Fibroblast of lung (primary cell): ENCODE measurements around the gene ZNF792. TPM values are rescaled to one million over a fixed set of nuclear protein-coding genes. Genes with fewer than 3 reads are reported as not detected.
"Not testable (repeated sequence)": the region's sequence is repeated elsewhere in the genome, so short reads cannot be mapped to it uniquely, and the experiment has no call there.

Experiments
- DNase-seq, 2 donors: peaks; one replicate each; pipeline versions ENCODE4 v3.0.0 to v3.0.0-alpha.2; 2010; ENCODE audit warnings: low read depth in 2 of 2
- H2AFZ ChIP-seq: 2 replicates; pipeline ENCODE4 v1.5.1; 2012; ENCODE audit warnings: low read length, control low read depth, inconsistent platforms
- H3K27ac ChIP-seq: 2 replicates; pipeline ENCODE4 v1.5.1; 2011; ENCODE audit warnings: low read length, control low read depth; ENCODE audit not compliant: insufficient read depth
- H3K27me3 ChIP-seq: 2 replicates; pipeline ENCODE4 v1.5.1; 2011; ENCODE audit warnings: mild to moderate bottlenecking, low read length; ENCODE audit not compliant: control insufficient read depth, insufficient read depth
- H3K36me3 ChIP-seq: 2 replicates; pipeline ENCODE4 v1.5.1; 2011; ENCODE audit warnings: low read length; ENCODE audit not compliant: control insufficient read depth, insufficient read depth
- H3K4me1 ChIP-seq: 2 replicates; pipeline ENCODE4 v1.5.1; 2011; ENCODE audit warnings: low read length; ENCODE audit not compliant: control insufficient read depth, insufficient read depth; ENCODE audit errors: extremely low read depth
- H3K4me2 ChIP-seq: 2 replicates; pipeline ENCODE4 v1.5.1; 2011; ENCODE audit warnings: low read length, control low read depth; ENCODE audit not compliant: insufficient read depth; ENCODE audit errors: extremely low read depth
- H3K4me3 ChIP-seq, 4 experiments: fragments of 200-600 bp in 1 of 4; sonication (generic) in 1 of 4; replicated peaks in 1 of 4; 2 replicates each; pipeline ENCODE4 v1.5.1; 2011 to 2016; ENCODE audit warnings: low read length in 4 of 4, low read depth in 3 of 4, mild to moderate bottlenecking in 3 of 4, control low read depth in 2 of 4, inconsistent platforms in 1 of 4, mixed read lengths in 1 of 4; ENCODE audit not compliant: insufficient read depth in 1 of 4; ENCODE audit errors: control extremely low read depth in 1 of 4
- H3K79me2 ChIP-seq: 2 replicates; pipeline ENCODE4 v1.5.1; 2012; ENCODE audit warnings: mild to moderate bottlenecking, low read length, inconsistent platforms; ENCODE audit not compliant: control insufficient read depth, insufficient read depth
- H3K9ac ChIP-seq: 2 replicates; pipeline ENCODE4 v1.5.1; 2011; ENCODE audit warnings: mild to moderate bottlenecking, low read length, control low read depth; ENCODE audit not compliant: insufficient read depth
- H3K9me3 ChIP-seq: 2 replicates; pipeline ENCODE4 v1.5.1; 2012; ENCODE audit warnings: low read depth, low read length; ENCODE audit not compliant: control insufficient read depth, insufficient read depth
- H4K20me1 ChIP-seq: 2 replicates; pipeline ENCODE4 v1.5.1; 2011; ENCODE audit warnings: low read length; ENCODE audit not compliant: control insufficient read depth, insufficient read depth; ENCODE audit errors: extremely low read depth
- EZH2 ChIP-seq: IDR thresholded peaks from 2 replicates; pipeline ENCODE4 v1.5.1; 2012; ENCODE audit warnings: low read length, control low read depth, mild to moderate bottlenecking; ENCODE audit errors: missing control alignments
- polyA plus RNA-seq, 2 donors: library from polyadenylated mRNA; depleted of rRNA in 1 of 2; stranded (reverse) in 1 of 2; unstranded in 1 of 2; fragments of >200 nt; gene quantifications; 2 replicates each; pipeline ENCODE4 v1.2.1, GENCODE V29; 2011 to 2012; ENCODE audit warnings: missing spikeins in 1 of 2
- total RNA-seq: library from RNA; depleted of rRNA; stranded (reverse); fragments of >200 nt; gene quantifications from 2 replicates; pipeline ENCODE4 v1.2.1, GENCODE V29; 2014
- TF ChIP-seq, protein P1 (sequence below), 2 donors: IDR thresholded peaks in 1 of 2; conservative IDR thresholded peaks in 1 of 2; 1 replicate in 1 of 2; 2 replicates in 1 of 2; pipeline ENCODE4 v1.5.1; 2011 to 2012; ENCODE audit warnings: low read length in 2 of 2, control low read depth in 1 of 2, inconsistent platforms in 1 of 2, low read depth in 1 of 2, mild to moderate bottlenecking in 1 of 2

The ZNF792 gene
- total and polyA plus RNA-seq, 2 donors (not counting 1 experiment from before 2014, with no cell fraction given), result 1.7 to 5.0 TPM

DNA sequence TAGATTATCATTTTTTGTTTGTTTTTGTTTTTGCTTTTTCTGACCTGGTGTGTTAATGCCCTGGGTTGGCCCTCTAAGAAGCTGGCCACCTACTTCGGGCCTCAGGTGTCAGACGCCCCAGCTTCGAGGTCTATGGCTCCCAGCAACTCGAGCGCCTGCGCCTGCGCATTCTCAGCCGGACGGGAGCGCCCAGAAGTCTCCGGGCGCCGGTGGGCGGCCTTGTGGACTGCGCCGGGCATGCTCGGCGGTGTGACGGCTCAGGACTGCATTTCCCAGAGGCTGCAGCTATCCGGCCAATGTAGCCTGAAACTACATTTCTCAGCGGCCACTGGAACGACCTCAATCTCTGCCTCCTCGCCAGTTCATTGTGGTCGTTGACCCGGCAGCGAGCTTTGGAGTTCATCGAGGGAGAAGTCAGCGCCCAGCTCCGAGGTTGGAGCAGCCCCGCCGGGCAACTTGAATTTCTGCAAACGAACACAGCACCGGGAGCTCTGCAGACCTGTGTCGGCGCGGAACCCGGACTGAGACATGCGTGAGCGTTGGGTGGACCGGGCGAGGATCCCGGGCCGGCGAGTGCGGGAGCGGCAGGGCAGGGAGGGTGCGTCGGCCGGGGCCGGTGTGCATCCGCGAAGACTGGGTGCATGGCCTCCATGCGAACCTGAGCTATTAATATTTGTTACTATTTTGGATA lies 37.2 kb downstream of the ZNF792 start, which contains the start of gene ZNF30:
Gene ZNF30 (plus strand): TSS at position 219 of the 691 bp plus-strand sequence. CDS start 3,045 bp downstream, outside the sequence.
- peak within 1 kb of the TSS; percentile 4 for H3K27ac ChIP-seq
- H3K9me3 ChIP-seq, result no peaks in the 10 kb centered on the region
- H3K9ac ChIP-seq, result peak within 1 kb of the TSS; percentile 29
- peak within 1 kb of the TSS; percentile 53 to 88 (median 81) for H3K4me3 ChIP-seq
- no peak for TF ChIP-seq EZH2
- TF ChIP-seq, protein P1, sequence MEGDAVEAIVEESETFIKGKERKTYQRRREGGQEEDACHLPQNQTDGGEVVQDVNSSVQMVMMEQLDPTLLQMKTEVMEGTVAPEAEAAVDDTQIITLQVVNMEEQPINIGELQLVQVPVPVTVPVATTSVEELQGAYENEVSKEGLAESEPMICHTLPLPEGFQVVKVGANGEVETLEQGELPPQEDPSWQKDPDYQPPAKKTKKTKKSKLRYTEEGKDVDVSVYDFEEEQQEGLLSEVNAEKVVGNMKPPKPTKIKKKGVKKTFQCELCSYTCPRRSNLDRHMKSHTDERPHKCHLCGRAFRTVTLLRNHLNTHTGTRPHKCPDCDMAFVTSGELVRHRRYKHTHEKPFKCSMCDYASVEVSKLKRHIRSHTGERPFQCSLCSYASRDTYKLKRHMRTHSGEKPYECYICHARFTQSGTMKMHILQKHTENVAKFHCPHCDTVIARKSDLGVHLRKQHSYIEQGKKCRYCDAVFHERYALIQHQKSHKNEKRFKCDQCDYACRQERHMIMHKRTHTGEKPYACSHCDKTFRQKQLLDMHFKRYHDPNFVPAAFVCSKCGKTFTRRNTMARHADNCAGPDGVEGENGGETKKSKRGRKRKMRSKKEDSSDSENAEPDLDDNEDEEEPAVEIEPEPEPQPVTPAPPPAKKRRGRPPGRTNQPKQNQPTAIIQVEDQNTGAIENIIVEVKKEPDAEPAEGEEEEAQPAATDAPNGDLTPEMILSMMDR (conservative IDR thresholded peaks at IDR 0.05 in 1 of 2, IDR thresholded peaks at IDR 0.05 in 1 of 2; ENCODE audit: low read depth in 1 of 2, low read length in 2 of 2), result no peak
- peak within 1 kb of the TSS; percentile 64 for H3K4me2 ChIP-seq
- H3K79me2 ChIP-seq, result no peaks in the 10 kb centered on the region
- H3K27me3 ChIP-seq, result no peaks in the 10 kb centered on the region
- H4K20me1 ChIP-seq, result no peaks in the 10 kb centered on the region
- no peaks in the 10 kb centered on the region for H3K36me3 ChIP-seq
- peak within 1 kb of the TSS; percentile 90 for H2AFZ ChIP-seq
- no peaks in the 10 kb centered on the region for H3K4me1 ChIP-seq
- DNase-seq, result peak; percentile 90 to 92

DNA sequence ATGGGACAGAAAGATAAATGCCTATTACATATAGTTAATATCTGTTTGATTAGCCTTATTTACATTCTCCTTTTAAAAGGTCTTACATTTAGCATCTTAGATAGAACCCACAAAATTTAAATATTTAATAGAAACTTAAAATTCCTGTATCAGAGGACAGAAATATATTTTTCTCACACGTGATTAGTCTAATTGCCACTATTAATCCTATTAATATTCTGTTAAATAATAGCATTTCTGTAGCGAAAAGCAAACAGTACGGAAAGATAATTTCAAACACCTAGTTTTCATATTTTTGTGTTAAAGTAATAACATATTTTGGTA lies 37.7 kb downstream of the ZNF792 start:
- H3K27ac ChIP-seq, result no peak overlapping the region
- H3K9ac ChIP-seq, result no peak overlapping the region
- no peaks in the 10 kb centered on the region for H4K20me1 ChIP-seq

DNA sequence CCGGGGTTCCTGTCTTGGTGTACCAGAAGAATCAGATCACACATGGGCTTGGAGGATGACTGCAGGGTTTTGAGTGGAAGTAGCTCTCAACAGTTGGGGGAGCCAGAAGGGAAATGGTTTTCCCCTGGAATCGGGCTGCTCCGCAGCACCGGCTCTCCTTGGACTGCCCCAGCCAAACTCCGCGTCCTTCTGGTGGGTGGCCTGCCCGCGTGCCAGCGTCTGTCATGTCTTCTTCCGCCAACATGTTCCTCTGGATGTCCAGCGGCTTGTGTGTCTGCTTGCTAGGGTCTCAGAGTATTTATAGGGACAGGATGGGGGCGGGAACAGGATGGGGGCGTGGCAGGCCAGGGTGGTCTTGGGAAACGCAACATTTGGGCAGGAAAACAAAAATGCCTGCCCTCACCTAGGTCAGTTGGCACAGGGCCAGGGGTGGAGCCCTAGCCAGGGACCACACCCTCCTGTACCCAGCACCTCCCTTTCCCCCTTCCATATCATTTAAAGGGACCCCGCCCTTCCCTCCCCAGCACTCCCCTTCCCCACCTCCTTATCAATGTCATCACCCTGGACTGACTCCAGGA lies 38.7 kb downstream of the ZNF792 start:
- Histone ChIP-seq H3K36me3 (no peaks in the 10 kb centered on the region), H3K4me3 (no peak overlapping the region), H3K4me1 (no peaks in the 10 kb centered on the region), H3K9ac (no peak overlapping the region), H3K27ac (no peak overlapping the region), H3K27me3 (no peaks in the 10 kb centered on the region), H3K9me3 (no peaks in the 10 kb centered on the region), H3K4me2 (no peak overlapping the region), H4K20me1 (no peaks in the 10 kb centered on the region), H3K79me2 (no peaks in the 10 kb centered on the region), H2AFZ (no peak overlapping the region)
- TF ChIP-seq EZH2, result no peak
- TF ChIP-seq, protein P1 (conservative IDR thresholded peaks at IDR 0.05 in 1 of 2, IDR thresholded peaks at IDR 0.05 in 1 of 2; ENCODE audit: low read depth in 1 of 2, low read length in 2 of 2), result no peak
- no peak for DNase-seq

More for the DNA sequence above, 37.7 kb downstream of the ZNF792 start:
- DNase-seq, result no peak
- Histone ChIP-seq H3K79me2 (no peaks in the 10 kb centered on the region), H3K4me2 (peak overlapping the region; percentile 35), H3K9me3 (no peaks in the 10 kb centered on the region), H3K4me3 (peak overlapping the region in 3 of 4 experiments; percentile 53 to 88 (median 78)), H2AFZ (peak overlapping the region; percentile 54), H3K36me3 (no peaks in the 10 kb centered on the region), H3K27me3 (no peaks in the 10 kb centered on the region), H3K4me1 (no peaks in the 10 kb centered on the region)
- no peak for TF ChIP-seq EZH2
- TF ChIP-seq, protein P1 (conservative IDR thresholded peaks at IDR 0.05 in 1 of 2, IDR thresholded peaks at IDR 0.05 in 1 of 2; ENCODE audit: low read depth in 1 of 2, low read length in 2 of 2), result no peak

DNA sequence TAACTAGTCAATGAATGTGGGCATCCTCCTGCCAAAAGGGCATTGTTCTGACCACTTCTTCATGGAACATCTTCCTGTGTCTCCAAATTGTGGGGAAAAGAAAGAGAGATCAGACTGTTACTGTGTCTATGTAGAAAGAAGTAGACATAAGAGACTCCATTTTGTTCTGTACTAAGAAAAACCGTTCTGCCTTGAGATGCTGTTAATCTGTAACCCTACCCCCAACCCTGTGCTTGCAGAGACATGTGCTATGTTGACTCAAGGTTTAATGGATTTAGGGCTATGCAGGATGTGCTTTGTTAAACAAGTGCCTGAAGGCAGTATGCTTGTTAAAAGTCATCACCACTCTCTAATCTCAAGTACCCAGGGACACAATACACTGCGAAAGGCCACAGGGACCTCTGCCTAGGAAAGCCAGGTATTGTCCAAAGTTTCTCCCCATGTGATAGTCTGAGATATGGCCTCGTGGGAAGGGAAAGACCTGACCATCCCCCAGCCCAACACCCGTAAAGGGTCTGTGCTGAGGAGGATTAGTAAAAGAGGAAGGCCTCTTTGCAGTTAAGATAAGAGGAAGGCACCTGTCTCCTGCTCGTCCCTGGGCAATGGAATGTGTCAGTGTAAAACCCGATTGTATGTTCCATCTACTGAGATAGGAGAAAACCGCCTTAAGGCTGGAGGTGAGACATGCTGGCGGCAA lies 43.8 kb downstream of the ZNF792 start:
- H3K79me2 ChIP-seq, H3K4me1 ChIP-seq, H4K20me1 ChIP-seq, H2AFZ ChIP-seq, H3K9ac ChIP-seq, H3K27ac ChIP-seq, H3K27me3 ChIP-seq, H3K36me3 ChIP-seq, H3K9me3 ChIP-seq, DNase-seq, H3K4me2 ChIP-seq, H3K4me3 ChIP-seq: not testable (repeated sequence)
